ENCODE measurements around the gene HNF1B.
"Not testable (repeated sequence)": the region's sequence is repeated elsewhere in the genome, so short reads cannot be mapped to it uniquely, and the experiment has no call there.

HNF1B gene, protein sequence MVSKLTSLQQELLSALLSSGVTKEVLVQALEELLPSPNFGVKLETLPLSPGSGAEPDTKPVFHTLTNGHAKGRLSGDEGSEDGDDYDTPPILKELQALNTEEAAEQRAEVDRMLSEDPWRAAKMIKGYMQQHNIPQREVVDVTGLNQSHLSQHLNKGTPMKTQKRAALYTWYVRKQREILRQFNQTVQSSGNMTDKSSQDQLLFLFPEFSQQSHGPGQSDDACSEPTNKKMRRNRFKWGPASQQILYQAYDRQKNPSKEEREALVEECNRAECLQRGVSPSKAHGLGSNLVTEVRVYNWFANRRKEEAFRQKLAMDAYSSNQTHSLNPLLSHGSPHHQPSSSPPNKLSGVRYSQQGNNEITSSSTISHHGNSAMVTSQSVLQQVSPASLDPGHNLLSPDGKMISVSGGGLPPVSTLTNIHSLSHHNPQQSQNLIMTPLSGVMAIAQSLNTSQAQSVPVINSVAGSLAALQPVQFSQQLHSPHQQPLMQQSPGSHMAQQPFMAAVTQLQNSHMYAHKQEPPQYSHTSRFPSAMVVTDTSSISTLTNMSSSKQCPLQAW

DNA sequence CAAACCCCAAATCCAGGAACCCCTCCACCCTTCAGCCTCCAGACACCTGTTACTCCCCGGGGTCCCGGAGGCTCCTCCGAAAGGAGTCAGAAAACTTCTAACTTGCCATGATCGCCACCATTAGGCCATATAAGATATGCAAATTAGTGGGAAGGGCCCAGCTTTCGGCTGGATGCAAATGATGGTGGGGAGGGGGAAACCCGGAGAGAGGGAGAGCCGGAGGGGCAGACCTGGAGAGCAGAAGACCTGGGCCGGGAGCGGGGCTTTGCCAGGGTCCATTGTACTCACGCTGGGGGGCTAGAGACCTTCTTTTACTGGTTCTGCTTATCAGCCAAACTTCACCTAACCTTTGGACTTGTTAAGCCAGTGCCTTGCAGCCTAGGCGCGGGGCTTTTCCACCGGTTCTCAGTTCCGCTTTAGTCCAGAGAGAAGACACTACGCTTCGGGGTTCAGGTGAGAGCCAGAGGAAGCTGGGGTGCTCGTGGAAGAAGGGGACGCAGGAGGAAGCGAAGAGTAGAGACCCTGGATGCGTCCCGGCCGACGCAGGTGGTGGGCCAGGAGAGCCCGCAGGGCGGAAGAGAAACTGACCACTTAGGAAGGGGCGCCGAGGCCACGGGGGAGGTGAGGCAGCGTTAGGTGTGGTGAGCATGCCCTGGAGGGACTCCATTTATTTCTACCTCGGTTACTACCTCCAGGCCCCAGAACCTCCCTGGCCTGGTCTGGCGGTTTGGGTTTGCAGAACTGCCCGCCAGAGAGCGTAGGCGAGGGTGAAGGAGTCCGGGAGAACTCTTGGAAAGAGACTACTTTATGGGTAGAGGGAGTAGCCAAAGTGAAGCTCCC, at the start of gene HNF1B:
TSS of gene HNF1B (minus strand) at position 99 of the 840 bp plus-strand sequence. CDS start 175 bp downstream, outside the sequence.
- DNase-seq, result peak in 1 of 2 donors; percentile 10

DNA sequence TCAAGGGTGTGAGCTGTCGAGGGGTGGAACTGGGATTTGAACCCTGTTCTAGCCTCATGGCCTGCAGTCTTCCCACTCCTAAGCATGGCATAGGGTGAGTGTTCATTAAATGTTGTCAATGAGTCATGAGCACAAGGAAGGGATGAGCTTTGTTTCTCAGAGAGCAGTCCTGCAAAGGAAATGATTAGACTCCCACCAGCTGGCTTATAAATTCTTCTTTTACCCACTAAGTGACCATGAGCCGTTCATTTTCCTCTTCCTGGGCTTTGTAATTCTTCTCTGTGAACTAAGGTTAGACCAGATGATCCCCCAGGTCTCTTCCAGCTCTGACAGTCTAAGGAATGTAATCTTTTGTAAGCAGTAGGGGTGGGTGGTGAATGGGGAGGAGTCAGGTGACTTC, 47.9 kb upstream of the HNF1B start:
- DNase-seq, result no peak

DNA sequence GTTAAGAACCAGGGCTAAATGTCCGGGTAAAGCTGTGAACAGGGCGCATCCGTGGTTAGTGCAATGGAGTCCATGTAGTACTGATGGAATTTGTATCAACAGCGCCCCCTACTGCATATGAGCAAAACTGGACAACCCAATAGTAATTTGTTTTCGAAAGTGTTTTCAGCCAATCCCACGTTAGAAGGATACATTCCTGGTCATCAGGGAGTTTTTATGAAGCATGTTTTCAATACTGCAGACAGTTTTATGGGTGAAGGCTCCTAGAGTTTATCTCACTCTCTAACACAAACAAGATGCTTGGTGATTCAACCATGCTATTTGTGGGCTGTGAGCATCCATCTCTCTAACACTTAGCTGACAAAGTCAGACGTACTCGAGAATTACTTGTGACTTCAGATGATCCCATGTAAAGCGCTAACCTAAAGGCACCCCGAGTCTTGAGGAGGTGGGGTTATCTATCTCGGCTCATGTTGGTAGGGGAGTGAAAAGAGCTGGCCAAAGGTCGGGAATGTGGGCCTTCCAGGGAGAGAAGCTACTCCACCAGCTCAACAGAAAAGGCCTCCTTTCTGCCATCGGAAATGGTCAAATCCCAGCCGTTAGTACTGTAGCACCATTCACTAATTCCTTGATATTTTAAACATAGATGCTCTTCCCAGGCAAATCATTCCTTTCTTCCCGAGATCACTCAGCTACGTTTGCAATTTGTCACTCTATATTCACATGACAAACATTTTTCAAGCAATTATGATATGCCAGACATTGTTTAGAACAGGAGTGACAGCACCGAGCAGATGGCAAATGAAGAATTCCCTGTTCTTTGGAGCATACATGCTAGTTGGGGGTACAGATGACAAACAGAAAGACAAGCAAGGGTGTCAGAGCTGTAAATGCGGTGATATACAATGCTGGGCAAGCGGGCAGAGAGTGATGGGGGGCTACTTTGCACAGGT, 46.9 kb upstream of the HNF1B start:
- peak in 1 of 2 donors; percentile 15 for DNase-seq

DNA sequence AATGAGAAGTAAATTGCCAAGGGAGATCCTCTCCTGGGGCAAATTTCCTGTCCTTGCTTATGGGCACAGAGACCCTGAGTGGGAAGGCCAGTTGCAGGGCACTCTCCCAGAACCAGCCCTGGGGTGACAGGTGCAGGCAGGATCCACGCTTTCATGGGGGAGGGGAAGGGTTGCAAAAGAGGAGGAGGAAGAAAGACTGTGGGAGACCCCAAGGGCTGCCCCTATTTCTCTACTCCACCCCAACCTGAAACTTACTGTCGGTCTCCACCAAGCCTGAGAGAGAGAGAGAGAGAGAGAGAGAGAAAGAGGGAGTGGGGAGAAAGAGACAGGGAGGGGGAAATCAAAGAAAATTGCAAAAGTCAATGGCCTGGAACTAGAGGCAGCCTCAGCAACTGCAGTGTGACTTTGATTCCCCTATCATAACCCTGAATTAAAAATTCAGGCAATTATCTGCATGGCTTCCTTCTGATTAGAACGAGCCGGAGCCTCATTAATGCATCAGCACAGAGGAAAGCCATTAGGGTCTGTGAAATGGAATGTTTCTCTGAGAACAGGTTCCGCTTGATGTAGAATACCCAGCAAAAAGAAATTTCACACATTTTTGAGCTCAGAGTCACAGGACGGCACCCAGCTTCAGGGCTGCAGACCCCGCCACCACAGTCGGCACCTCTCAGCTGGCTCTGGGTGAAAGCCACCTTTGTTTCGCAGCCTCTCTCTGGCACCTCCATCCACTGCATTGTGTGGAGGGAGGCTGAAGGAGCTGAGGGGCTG, 45.1 kb upstream of the HNF1B start:
- no peak for DNase-seq

DNA sequence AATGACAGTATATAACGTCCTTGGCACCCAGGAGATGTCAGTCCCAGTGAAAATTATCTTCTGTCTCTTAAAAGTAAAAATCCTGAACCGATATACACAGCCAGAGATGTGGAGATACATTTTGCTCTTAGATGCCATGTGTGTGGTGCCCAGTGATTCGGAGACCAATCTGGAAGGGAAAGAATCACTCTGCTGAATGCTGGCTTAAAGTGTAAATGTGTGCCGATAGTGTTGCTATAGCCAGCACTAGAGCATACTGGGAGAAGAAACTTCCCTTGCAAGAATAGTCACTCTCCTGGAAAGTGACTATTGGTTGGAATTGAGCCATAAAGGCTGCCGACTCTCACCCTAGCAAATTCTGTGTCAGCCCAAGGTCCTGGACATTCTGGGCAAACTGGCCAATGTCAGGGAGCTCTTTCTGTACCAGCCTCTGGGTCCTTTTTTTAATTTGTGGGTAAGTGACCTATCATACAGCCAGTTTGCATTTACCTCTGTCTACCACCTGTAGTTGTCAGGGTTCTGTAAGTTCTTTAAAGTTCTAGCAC, 44.2 kb upstream of the HNF1B start:
- DNase-seq, result no peak

DNA sequence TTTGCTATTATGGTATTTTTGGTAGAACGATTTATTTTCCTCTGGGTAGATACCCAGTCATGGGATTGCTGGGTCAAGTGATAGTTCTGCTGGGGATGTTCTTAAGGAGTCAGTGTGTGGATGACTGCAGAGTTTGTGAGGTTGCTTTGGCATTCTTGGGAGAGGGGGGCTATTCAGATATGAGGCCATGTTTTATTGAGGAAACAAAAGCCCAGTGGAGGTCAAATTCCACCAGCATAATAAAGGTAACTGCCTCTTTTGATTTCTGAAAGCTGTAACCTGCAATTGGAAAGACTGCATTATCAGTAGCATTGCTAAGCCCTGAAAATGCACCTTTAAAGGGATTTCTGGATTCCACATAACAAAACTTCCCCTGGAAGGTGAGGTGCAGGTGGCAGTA, 43.7 kb upstream of the HNF1B start:
- DNase-seq, result no peak

DNA sequence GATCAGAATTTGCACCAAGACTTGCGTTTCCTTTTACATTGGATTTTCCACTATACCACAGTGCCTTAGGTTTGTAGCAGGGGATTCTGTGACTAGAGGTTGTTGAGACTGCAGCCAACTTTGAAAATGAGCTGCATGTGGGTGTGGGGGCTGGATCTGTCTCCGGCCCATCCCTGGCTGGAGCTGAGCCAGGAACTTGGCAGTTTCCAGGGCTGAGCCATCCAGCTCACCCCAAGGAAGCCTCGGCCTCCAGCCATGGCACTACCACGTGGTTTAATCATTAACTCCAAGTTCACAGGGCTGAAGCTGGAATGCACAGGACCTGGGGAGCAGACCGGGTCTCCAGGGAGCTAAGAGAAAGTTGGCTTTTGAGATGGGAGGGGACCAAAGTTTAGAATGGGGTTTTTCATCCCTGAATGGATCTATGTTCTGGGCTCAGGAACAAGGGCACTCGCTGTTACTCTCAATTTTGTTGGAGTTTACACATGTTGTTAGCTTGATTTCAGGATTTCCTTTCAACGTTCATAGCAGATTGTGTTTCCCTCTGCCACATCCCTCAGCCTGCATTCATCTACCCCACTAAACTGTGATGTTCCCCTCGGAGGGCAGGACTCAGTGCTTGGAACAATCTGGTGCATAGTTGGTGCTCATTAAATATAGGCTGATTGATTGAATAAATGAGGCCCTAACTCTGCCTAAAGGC, 42.3 kb upstream of the HNF1B start:
- DNase-seq, result no peak

DNA sequence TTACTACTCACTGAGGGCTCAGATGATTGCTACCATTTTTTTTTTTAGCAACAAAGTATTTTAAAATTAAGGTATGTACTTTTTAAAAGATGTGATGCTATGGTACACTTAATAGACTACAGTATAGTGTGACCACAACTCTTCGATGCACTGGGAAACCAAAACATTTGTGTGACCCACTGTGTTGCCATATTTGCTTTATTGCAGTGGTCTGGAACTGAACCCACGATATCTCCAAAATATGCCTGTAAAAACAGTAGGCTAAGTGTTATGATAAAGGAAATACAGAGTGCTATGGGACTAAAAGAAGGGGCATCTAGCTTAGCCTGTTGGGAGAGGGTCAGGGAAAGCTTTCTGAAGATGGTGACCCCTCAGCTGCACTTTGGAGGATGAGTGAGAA, 41.6 kb upstream of the HNF1B start:
- DNase-seq, result no peak

DNA sequence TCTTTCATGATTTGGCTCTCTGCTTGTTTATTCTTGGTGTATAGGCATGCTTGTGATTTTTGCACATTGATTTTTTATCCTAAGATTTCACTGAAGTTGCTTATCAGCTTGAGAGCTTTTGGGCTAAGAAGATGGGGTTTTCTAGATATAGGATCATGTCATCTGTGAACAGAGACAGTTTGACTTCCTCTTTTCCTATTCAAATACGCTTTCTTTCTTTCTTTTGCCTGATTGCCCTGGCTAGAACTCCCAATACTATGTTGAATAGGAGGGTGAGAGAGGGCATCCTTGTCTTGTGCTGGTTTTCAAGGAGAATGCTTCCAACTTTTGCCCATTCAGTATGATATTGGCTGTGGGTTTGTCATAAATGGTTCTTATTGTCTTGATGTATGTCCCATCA, 37.6 kb upstream of the HNF1B start:
- DNase-seq, result not testable (repeated sequence)

DNA sequence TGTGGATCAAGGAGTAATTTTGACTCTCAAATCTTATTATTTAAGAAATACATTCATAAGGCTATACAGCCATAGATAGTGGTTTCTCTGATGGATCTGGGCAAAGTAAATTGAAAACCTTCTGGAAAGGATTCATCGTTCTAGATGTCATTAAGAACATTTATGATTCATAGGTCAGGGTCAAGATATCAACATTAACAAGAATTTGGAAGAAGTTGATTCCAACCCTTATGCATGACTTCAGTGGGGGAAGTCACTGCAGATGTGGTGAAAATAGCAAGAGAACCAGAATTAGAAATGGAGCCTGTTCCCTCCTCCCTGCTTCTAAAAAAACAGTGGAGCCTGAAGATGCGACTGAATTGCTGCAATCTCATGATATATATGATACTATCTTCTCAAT, 36.6 kb upstream of the HNF1B start:
- no peak for DNase-seq

DNA sequence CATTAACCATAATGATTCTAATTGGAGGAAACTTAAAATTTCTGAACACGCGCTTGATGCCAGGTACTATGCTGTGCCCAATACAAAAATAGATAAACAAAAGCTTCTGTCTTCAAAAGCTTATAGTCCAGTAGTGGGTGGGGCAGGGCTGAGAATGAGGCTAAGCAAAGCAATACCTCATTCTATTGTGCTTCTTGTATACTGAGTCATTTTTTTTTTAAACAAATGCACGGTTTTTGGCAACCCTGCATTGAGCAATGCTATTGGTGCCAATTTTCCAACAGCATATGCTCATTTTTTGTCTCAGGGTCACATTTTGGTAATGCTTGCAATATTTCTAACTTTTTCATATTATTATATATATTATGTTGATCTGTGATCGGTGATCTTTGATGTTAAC, 34.7 kb upstream of the HNF1B start:
- no peak for DNase-seq

DNA sequence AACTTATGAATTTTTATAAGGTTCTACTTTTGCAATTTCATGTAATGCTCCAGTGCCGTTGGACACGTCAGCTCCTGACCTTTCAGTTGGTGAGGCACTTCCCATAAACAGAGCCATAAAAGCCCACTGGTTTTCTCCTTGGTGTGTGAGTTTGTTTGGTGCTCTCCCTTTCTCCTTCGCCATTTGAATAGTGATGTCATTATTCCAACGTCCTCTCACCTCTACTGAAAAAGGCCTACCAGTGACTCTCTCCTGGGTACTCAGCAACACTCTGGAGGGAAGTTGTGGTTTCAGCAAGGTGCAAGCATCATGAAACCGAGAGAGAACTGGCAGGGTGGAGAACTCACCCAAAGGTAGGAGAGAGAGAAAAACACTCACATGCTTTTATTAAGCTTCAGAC, 29.6 kb upstream of the HNF1B start:
- DNase-seq, result no peak

DNA sequence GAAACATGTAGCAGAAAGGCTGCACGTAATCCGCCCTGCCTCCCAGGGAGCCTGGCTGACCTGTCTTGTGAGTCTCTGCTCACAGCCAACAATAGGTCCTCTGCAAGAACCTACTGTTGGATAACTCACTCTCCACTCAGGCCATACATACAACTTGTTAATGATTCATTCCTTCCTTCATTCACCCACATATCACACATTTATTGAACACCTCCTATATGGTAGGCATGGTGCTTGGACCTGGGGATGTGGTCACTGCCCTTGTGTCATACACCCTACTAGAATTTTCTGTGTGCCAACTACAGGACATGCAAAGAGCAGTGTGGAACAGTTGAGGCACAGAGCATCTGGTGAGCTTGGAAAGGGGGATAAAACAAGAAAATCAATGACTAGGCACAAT, 28.1 kb upstream of the HNF1B start:
- no peak for DNase-seq

DNA sequence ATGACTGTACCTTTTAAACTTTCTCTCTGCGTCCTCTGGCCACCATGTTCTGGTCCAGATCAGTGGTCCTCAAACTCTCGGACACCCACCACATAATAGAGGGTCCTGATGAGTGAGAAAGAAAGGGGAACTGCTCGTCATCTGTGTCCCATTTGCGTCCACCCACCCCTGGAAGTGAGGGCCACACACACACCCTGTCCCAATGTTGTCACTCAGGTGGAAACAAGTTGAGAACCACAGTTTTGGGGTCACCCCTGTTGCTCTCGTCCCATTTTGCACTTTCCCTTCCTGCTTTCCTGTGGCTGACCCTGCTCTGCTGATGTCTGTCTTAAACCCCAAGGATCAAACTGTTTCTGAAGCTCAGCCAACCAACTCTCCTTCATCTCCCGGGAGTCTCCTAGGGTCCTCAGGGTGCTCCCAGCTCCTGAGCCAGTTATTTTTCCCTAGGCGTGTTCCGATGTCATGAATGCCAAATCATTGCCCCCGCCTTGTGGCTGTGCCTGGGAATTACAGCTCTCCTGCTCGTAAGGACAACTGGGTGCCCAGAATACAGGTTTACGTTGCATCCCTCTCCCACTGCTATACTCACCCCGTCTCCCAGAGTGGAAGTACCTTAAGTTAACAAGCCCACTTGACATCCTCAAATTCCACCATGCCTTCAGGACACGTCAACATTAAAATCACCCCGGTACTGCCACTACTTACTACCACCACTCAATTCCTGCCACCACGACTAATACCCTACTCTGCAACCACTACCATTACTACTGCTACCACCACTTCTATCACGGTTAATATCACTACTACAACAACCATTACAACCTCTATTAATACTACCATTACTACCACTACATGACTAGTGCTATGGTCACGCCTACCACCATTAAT, 26.0 kb upstream of the HNF1B start:
- no peak for DNase-seq

DNA sequence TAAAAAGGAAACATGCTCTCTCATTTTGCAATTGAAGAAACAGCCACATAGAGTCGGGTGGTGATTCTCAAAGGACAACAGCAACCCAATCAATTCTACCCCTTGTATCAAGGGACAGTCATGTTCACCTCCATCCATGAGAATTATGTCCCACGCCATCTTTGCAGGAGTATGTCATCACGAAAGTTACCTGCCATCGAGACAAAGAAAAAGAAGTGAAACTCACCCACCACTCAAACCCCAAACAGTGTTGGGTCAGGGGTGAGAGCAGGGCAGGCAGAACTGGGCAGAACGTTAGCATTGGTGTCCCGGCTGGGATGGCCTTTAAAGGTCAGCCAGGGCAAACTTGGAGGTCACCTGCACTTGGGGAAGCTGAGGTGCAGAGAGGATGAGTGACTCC, 24.2 kb upstream of the HNF1B start:
- DNase-seq, result no peak

DNA sequence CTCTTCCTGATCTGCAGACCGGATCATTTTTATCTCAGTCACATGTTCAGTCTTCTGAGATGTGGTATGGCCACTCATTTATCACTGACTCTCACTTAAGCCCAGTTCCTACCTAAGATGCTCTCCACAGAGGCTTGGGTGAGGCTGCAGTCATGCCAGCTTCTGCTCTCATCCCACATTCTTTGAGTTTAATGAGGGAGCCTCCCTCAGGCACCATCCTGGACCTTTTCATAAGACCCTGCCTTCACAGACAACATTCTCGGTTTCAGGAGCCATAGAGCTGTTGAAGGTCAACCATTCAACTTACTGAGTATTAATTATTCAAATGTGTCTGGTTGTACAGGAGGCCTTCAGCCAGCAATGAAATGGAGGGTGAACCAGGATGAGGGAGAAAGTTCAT, 23.6 kb upstream of the HNF1B start:
- no peak for DNase-seq

DNA sequence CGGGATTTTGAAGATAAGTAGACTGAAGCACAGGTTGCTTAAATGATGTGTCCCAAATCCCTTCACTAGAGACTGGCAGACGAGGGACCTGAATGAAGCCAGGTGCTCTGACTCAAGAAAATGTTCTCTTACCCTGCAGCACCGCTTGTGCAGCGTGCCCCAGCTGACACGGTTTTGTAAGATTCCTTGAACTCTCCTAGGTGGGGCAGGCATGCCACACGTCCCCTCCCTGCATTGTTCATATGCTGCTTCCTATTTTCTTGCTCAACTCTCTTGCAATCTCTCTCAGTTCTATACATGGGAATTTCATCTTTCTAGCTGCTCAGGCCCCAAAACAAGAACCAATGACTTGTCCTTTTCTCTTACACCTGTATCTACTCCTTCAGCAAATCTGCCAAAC, 22.1 kb upstream of the HNF1B start:
- DNase-seq, result no peak

DNA sequence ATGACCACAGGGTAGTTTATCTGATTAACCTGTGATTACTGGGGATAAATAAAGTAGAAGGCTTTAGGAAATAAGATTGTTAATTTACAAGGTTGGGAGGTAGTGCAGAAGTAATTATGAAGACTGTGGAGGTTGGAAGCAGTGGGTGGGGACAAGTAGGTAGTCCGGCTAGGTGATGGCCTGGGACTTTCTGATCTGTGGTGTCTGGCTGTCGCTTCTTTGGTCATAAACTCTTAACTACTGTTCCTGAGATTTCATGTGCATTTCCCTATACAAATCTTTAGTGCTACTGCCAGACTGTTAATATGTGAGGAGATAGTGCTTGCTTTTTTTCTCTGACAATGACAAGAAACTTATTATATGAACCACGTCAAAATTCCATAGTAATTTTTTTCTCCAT, 19.5 kb upstream of the HNF1B start:
- no peak for DNase-seq

DNA sequence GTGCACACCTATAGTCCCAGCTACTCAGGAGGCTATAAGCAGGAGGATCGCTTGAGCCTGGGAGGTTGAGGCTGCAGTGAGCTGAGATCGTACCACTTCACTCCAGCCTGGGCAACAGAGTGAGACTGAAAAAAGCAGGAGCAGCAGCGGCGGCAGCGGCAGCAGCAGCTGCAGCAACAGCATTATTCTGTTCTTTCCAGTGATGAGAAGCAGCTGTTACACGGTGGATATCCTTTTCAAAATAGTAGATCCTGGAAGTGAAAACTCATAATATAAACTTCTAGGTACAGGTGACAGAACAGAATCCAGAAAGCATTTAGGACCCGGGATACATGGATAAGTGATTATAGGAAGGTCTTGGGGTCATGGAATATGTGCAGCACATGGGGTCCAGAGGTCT, 17.8 kb upstream of the HNF1B start:
- DNase-seq, result no peak

DNA sequence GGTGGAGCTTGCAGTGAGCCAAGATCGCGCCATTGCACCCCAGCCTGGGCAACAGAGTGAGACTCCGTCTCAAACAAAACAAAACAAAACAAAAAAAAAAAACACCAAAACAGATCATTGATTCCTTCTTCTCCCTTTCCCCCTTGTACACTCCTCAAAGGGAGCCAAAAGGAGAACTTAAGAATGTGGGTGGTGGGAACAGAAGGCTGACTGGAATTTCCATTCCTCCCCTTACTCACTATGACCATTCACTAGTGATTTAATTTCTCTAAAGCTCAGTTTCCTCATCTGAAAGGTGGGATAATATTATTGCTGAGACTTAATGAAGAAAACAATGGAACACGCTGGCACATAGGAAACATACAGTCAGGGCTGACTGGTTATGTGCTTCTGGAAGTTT, 17.1 kb upstream of the HNF1B start:
- no peak for DNase-seq
